HCT116 (cell line): ENCODE measurements around the gene TNIP1. TPM values are rescaled to one million over a fixed set of nuclear protein-coding genes. Genes with fewer than 3 reads are reported as not detected.
A peak's percentile ranks its signal among the peaks of the same experiment; 100 is the strongest.

ENCODE experiments used
- ATAC-seq: fragments of 200-7000 bp; cut with Tn5 transposase; 2 replicates; pipeline ENCODE4 v1.9.1; 2020; ENCODE audit warnings: mild to moderate bottlenecking, moderate library complexity
- BruUV-seq: library from RNA; stranded (reverse); fragments of 400-500 nt; replicated peaks from 2 replicates; lab custom pipeline; 2021; lab: Mats Ljungman, UMichigan
- CTCF ChIA-PET: fragments of 300-600 bp; sonication (Branson Sonifier 250); formaldehyde crosslinking; loops from one replicate; lab custom pipeline; 2021; ENCODE audit warnings: antibody characterized with exemption; lab: Charles Lee
- POLR2A ChIA-PET: fragments of 300-600, 350-600 bp; sonication (Branson Sonifier 250); formaldehyde crosslinking; loops from one replicate; lab custom pipeline; 2021; ENCODE audit warnings: antibody characterized with exemption; lab: Charles Lee
- RAD21 ChIA-PET, 2 experiments: fragments of 300-600 bp; sonication (Branson Sonifier 250); formaldehyde crosslinking; loops; one replicate each; lab custom pipeline; 2023; ENCODE audit warnings: low total read pairs in 2 of 2; ENCODE audit not compliant: uncharacterized antibody in 2 of 2, unreplicated experiment in 2 of 2, low non-redundant PET in 1 of 2; lab: Charles Lee
- DNase-seq: peaks from one replicate; pipeline ENCODE4 v3.0.0-alpha.2; 2010; ENCODE audit warnings: low read depth, low spot score
- H2AFZ ChIP-seq: fragments of 200-600 bp; shearing (Covaris generic), sonication (generic); 2 replicates; pipeline ENCODE4 v1.6.1; 2017; ENCODE audit warnings: low read depth, mixed run types, mixed read lengths, antibody characterized with exemption, low read length; ENCODE audit not compliant: poor library complexity, severe bottlenecking
- H3K27ac ChIP-seq: 2 replicates; pipeline ENCODE4 v1.5.1; 2012; ENCODE audit warnings: low read depth, low read length
- H3K27me3 ChIP-seq: fragments of 200-600 bp; sonication (generic); 2 replicates; pipeline ENCODE4 v1.6.1; 2016; ENCODE audit warnings: mixed run types, low read length, mixed read lengths; ENCODE audit not compliant: insufficient read depth
- H3K36me3 ChIP-seq, 2 experiments: fragments of 200-500 bp in 1 of 2; fragments of 200-600 bp in 1 of 2; sonication (Bioruptor generic) in 1 of 2; sonication (generic) in 1 of 2; 2 replicates each; pipeline versions ENCODE4 v1.5.1 to v1.6.1; 2014 to 2016; ENCODE audit warnings: low read length in 2 of 2, inconsistent platforms in 1 of 2, mixed read lengths in 1 of 2, mixed run types in 1 of 2; ENCODE audit not compliant: insufficient read depth in 2 of 2, control insufficient read depth in 1 of 2
- H3K4me1 ChIP-seq, 2 experiments: fragments of 200-600 bp in 1 of 2; sonication (generic) in 1 of 2; 2 replicates each; pipeline versions ENCODE4 v1.5.1 to v1.6.1; 2012 to 2017; ENCODE audit warnings: low read length in 2 of 2, inconsistent platforms in 1 of 2, mild to moderate bottlenecking in 1 of 2, mixed read lengths in 1 of 2, mixed run types in 1 of 2, moderate library complexity in 1 of 2; ENCODE audit not compliant: insufficient read depth in 2 of 2, control insufficient read depth in 1 of 2
- H3K4me2 ChIP-seq: fragments of 200-600 bp; sonication (generic); 2 replicates; pipeline ENCODE4 v1.6.1; 2017; ENCODE audit warnings: mixed run types, low read length, mixed read lengths
- H3K4me3 ChIP-seq, 2 experiments: fragments of 200-600 bp in 1 of 2; sonication (generic) in 1 of 2; replicated peaks in 1 of 2; 2 replicates each; pipeline ENCODE4 v1.5.1; 2011 to 2016; ENCODE audit warnings: low read length in 2 of 2, control low read depth in 1 of 2, low read depth in 1 of 2, mild to moderate bottlenecking in 1 of 2, mixed read lengths in 1 of 2, mixed run types in 1 of 2
- H3K79me2 ChIP-seq: fragments of 200-600 bp; sonication (generic); 2 replicates; pipeline ENCODE4 v1.6.1; 2017; ENCODE audit warnings: mild to moderate bottlenecking, mixed run types, low read length, moderate library complexity, mixed read lengths; ENCODE audit not compliant: insufficient read depth
- H3K9ac ChIP-seq: fragments of 200-600 bp; sonication (generic); 2 replicates; pipeline ENCODE4 v1.6.1; 2016; ENCODE audit warnings: low read length, mixed read lengths
- H3K9me2 ChIP-seq: fragments of 200-600 bp; sonication (generic), shearing (Covaris generic); 2 replicates; pipeline ENCODE4 v1.6.1; 2017; ENCODE audit warnings: mixed run types, mild to moderate bottlenecking, moderate library complexity; ENCODE audit not compliant: insufficient read depth
- H3K9me3 ChIP-seq, 2 experiments: fragments of 200-500 bp in 1 of 2; fragments of 200-600 bp in 1 of 2; sonication (Bioruptor generic) in 1 of 2; sonication (generic) in 1 of 2; 2 replicates each; pipeline ENCODE4 v1.6.1; 2014 to 2017; ENCODE audit warnings: low read length in 2 of 2, mixed read lengths in 2 of 2, inconsistent platforms in 1 of 2, low read depth in 1 of 2, mild to moderate bottlenecking in 1 of 2, mixed run types in 1 of 2, moderate library complexity in 1 of 2; ENCODE audit not compliant: control insufficient read depth in 1 of 2, insufficient read depth in 1 of 2
- H4K20me1 ChIP-seq: fragments of 200-600 bp; sonication (generic), shearing (Covaris generic); 2 replicates; pipeline ENCODE4 v1.6.1; 2017; ENCODE audit warnings: mixed run types, mild to moderate bottlenecking, moderate library complexity; ENCODE audit not compliant: insufficient read depth
- CEBPB ChIP-seq: IDR thresholded peaks from 2 replicates; pipeline ENCODE4 v1.6.1; 2012; ENCODE audit warnings: low read depth
- EGR1 ChIP-seq: IDR thresholded peaks from 2 replicates; pipeline ENCODE4 v1.6.1; 2012; ENCODE audit warnings: low read depth
- EZH2 ChIP-seq: fragments of 200-600 bp; sonication (generic); IDR thresholded peaks from 2 replicates; pipeline ENCODE4 v1.6.1; 2017; ENCODE audit warnings: antibody characterized with exemption, mixed run types
- EZH2phosphoT487 ChIP-seq: fragments of 200-600 bp; IDR thresholded peaks from 2 replicates; pipeline ENCODE4 v1.6.1; 2018; ENCODE audit warnings: antibody characterized with exemption, borderline replicate concordance
- POLR2A ChIP-seq: IDR thresholded peaks from 2 replicates; pipeline ENCODE4 v1.7.0; 2011; ENCODE audit warnings: borderline replicate concordance; ENCODE audit not compliant: insufficient read depth, insufficient read length; ENCODE audit errors: extremely low read depth
- SIN3A ChIP-seq: IDR thresholded peaks from 2 replicates; pipeline ENCODE4 v1.6.1; 2012; ENCODE audit warnings: low read depth
- TCF7L2 ChIP-seq: IDR thresholded peaks from 2 replicates; pipeline ENCODE4 v1.7.0; 2011; ENCODE audit warnings: borderline replicate concordance, inconsistent platforms; ENCODE audit not compliant: insufficient read depth, insufficient read length; ENCODE audit errors: extremely low read depth
- ZBTB33 ChIP-seq: IDR thresholded peaks from 2 replicates; pipeline ENCODE4 v1.6.1; 2011; ENCODE audit warnings: mild to moderate bottlenecking, low read length, moderate library complexity; ENCODE audit not compliant: insufficient replicate concordance; ENCODE audit errors: extremely low read depth
- ZNF274 ChIP-seq: fragments of 200-500 bp; sonication (Bioruptor generic); IDR thresholded peaks from 2 replicates; pipeline ENCODE4 v1.6.1; 2014; ENCODE audit warnings: mild to moderate bottlenecking, low read depth, low read length, inconsistent platforms
- intact Hi-C: fragments of 100-400 bp; cut with micrococcal nuclease; formaldehyde crosslinking; loops from 2 replicates; pipeline ENCODE4 v1.10.0; 2022
- total RNA-seq: library from RNA; stranded (reverse); gene quantifications from one replicate; pipeline ENCODE4 v1.2.1, GENCODE V29; 2021; ENCODE audit not compliant: unreplicated experiment
- TF ChIP-seq, protein P1 (sequence below): IDR thresholded peaks from 2 replicates; pipeline ENCODE4 v1.6.1; 2012; ENCODE audit warnings: low read depth

Gene TNIP1
- total RNA-seq, 1 experiment from 2014 or later = 46.0 TPM

DNA sequence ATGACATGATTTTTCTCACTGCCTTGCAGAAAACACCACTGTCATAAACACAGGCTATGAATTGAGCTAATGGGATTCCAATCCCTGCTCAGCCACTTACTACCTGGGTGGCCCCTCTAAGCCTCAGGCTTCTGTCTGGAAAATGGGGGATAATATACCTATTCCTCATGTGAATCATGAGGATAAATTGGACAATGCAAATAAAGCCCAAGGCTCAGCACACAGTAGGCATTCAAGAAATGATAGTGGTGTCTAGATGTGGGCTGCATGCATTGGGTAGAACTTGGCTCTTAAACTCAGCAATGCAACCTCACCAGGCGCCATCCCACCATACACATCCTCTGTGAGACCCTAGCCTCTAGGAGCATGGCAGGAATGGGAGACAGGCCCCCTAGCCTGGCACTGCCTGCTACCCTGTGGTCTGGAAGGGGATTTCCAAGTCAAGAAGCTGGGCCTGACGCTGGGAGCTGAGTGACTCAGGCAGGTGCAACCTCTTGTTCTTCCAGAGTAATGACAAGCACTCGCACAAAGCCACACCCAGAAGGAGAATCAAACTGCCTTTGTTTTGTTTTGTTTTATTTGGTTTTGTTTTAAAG lies 2.3 kb upstream of the TNIP1 start:
- H3K27me3 ChIP-seq = no peaks in the 10 kb centered on the region
- peaks cover 11 to 32% of the 10 kb centered on the region in 2 experiments; a peak in 3 of 4 replicates for H3K4me1 ChIP-seq
- ATAC-seq = no peak
- no peak overlapping the region for H3K9ac ChIP-seq
- no peak for TF ChIP-seq SIN3A
- no peak for TF ChIP-seq EZH2phosphoT487
- TF ChIP-seq, protein P1, sequence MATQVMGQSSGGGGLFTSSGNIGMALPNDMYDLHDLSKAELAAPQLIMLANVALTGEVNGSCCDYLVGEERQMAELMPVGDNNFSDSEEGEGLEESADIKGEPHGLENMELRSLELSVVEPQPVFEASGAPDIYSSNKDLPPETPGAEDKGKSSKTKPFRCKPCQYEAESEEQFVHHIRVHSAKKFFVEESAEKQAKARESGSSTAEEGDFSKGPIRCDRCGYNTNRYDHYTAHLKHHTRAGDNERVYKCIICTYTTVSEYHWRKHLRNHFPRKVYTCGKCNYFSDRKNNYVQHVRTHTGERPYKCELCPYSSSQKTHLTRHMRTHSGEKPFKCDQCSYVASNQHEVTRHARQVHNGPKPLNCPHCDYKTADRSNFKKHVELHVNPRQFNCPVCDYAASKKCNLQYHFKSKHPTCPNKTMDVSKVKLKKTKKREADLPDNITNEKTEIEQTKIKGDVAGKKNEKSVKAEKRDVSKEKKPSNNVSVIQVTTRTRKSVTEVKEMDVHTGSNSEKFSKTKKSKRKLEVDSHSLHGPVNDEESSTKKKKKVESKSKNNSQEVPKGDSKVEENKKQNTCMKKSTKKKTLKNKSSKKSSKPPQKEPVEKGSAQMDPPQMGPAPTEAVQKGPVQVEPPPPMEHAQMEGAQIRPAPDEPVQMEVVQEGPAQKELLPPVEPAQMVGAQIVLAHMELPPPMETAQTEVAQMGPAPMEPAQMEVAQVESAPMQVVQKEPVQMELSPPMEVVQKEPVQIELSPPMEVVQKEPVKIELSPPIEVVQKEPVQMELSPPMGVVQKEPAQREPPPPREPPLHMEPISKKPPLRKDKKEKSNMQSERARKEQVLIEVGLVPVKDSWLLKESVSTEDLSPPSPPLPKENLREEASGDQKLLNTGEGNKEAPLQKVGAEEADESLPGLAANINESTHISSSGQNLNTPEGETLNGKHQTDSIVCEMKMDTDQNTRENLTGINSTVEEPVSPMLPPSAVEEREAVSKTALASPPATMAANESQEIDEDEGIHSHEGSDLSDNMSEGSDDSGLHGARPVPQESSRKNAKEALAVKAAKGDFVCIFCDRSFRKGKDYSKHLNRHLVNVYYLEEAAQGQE = no peak
- no peak for TF ChIP-seq POLR2A
- TF ChIP-seq ZBTB33 = no peak
- no peak for TF ChIP-seq ZNF274
- no peak for TF ChIP-seq TCF7L2
- TF ChIP-seq EGR1 = no peak
- TF ChIP-seq EZH2 = no peak
- no peak for TF ChIP-seq CEBPB
- RAD21 ChIA-PET = no interaction called here
- CTCF ChIA-PET = interaction anchor here (1.2 to 1.5 kb wide), 3 partner anchors 32 to 36 kb away, joined by 4 to 5 read pairs (median 5); no protein-coding TSS in a partner anchor
- intact Hi-C loops = no loop called here
- H2AFZ ChIP-seq = no peak overlapping the region
- peak overlapping the region; percentile 39 for H3K4me2 ChIP-seq
- H3K27ac ChIP-seq = no peak overlapping the region
- H3K79me2 ChIP-seq = peaks cover 9% of the 10 kb centered on the region; the same call in 1 of the 2 replicates
- no peaks in the 10 kb centered on the region for H3K36me3 ChIP-seq
- no peaks in the 10 kb centered on the region for H3K9me3 ChIP-seq
- H3K9me2 ChIP-seq = no peaks in the 10 kb centered on the region
- H4K20me1 ChIP-seq = no peaks in the 10 kb centered on the region
- no peak overlapping the region for H3K4me3 ChIP-seq
- DNase-seq = no peak
- POLR2A ChIA-PET = no interaction called here
- BruUV-seq = no TSS peak
